Bronchial epithelial cell (primary cell): ENCODE data around the gene SLC36A2. TPM values are rescaled to one million over a fixed set of nuclear protein-coding genes. Genes with fewer than 3 reads are reported as not detected.
A peak's percentile ranks its signal among the peaks of the same experiment; 100 is the strongest.

Source experiments
- DNase-seq: peaks from one replicate; pipeline ENCODE4 v3.0.0-alpha.2; 2010; ENCODE audit warnings: low read depth
- FAIRE-seq: peaks from 2 replicates; lab custom pipeline; 2011; peaks lifted over from hg19 to GRCh38; lab: Jason Lieb, UNC
- H3K27me3 ChIP-seq: 2 replicates; pipeline ENCODE4 v1.5.1; 2011; ENCODE audit warnings: low read length; ENCODE audit not compliant: control insufficient read depth, insufficient read depth
- H3K36me3 ChIP-seq: 2 replicates; pipeline ENCODE4 v1.5.1; 2011; ENCODE audit warnings: low read length; ENCODE audit not compliant: control insufficient read depth, insufficient read depth
- H3K4me3 ChIP-seq: 2 replicates; pipeline ENCODE4 v1.5.1; 2011; ENCODE audit warnings: mild to moderate bottlenecking, low read depth, low read length, control low read depth
- total RNA-seq: library from RNA; depleted of rRNA; stranded (reverse); fragments of >200 nt; gene quantifications from 2 replicates; pipeline ENCODE4 v1.2.1, GENCODE V29; 2014
- TF ChIP-seq, protein P1 (sequence below): IDR thresholded peaks from 2 replicates; pipeline ENCODE4 v1.5.1; 2011; ENCODE audit warnings: mild to moderate bottlenecking, moderate library complexity, low read length, control low read depth, inconsistent platforms; ENCODE audit not compliant: insufficient read depth, severe bottlenecking

The SLC36A2 gene
- total RNA-seq = not detected in 2 replicates

DNA sequence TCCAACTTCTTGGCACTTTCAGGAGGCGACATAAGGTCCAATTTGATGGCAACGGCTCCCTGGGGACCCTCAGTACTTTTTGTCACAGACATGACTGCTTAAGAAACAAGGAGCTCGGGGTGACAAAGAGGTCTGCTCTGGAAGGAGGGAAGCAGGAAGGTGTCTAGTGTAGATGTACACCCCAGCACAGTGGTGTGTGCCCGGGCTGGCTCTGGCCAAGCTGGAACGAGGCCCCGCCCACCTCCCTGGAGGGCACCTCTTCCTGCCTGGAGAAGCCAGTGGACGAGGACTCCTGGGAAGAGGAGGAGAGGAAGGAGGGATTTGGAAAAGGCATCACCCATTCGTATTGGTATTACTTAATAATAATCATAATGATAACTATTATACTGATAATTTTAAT lies at the start of gene SLC36A2:
Gene SLC36A2 (minus strand): TSS at position 191 of the 400 bp plus-strand sequence. CDS start 99 bp downstream, at position 92.
- H3K4me3 ChIP-seq = no peak within 1 kb of the TSS
- H3K27me3 ChIP-seq = peaks cover 16% of the 10 kb centered on the region
- DNase-seq = no peak
- TF ChIP-seq, protein P1, sequence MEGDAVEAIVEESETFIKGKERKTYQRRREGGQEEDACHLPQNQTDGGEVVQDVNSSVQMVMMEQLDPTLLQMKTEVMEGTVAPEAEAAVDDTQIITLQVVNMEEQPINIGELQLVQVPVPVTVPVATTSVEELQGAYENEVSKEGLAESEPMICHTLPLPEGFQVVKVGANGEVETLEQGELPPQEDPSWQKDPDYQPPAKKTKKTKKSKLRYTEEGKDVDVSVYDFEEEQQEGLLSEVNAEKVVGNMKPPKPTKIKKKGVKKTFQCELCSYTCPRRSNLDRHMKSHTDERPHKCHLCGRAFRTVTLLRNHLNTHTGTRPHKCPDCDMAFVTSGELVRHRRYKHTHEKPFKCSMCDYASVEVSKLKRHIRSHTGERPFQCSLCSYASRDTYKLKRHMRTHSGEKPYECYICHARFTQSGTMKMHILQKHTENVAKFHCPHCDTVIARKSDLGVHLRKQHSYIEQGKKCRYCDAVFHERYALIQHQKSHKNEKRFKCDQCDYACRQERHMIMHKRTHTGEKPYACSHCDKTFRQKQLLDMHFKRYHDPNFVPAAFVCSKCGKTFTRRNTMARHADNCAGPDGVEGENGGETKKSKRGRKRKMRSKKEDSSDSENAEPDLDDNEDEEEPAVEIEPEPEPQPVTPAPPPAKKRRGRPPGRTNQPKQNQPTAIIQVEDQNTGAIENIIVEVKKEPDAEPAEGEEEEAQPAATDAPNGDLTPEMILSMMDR = no peak
- no peaks in the 10 kb centered on the region for H3K36me3 ChIP-seq
- FAIRE-seq = no peak

DNA sequence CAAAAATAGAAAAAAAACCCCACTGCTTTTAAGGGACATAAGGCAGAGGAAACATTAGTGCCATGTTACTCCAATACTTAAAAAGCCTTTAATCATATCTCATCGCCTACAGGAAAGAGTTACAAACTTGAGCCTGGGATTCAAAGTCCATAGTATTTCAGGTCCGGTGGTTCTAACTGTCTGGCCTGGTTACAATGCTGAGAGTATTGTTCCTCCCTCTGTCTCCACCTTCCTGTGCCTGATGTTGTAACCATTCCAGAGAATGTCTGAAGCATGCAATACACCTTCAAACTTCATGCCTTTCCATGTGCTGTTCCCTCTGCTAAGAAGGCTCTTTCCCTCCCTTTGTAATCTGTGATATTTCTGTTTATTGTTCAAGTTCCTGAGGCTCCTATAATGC lies 41.6 kb upstream of the SLC36A2 start:
- DNase-seq = no peak

DNA sequence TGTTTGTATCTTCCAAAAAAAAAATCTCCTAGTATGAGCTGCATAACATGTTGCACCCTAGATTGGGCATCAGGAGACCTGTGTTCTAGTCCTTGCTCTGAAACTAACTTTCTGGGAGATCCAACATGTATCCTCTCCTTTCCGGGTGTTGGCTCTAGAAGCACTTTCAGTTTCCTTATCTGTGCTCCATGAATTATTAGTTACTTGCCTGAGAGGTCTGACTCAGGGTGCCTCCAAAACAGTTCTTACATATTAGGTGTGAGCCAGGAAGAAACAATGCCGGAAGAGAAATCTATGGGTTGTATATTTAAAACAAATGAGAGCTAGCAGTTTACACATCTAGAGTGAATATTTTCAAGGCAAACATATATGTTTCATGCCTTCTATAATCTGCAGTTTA lies 36.7 kb upstream of the SLC36A2 start:
- Histone ChIP-seq H3K4me3 (no peak overlapping the region), H3K36me3 (no peaks in the 10 kb centered on the region), H3K27me3 (peaks cover 1% of the 10 kb centered on the region)
- DNase-seq = peak; percentile 39
- TF ChIP-seq, protein P1 = no peak
- FAIRE-seq = no peak

More for the DNA sequence above, 41.6 kb upstream of the SLC36A2 start:
- FAIRE-seq = no peak
- no peak overlapping the region for H3K4me3 ChIP-seq
- peaks cover 1% of the 10 kb centered on the region for H3K27me3 ChIP-seq
- TF ChIP-seq, protein P1 = no peak
- no peaks in the 10 kb centered on the region for H3K36me3 ChIP-seq

DNA sequence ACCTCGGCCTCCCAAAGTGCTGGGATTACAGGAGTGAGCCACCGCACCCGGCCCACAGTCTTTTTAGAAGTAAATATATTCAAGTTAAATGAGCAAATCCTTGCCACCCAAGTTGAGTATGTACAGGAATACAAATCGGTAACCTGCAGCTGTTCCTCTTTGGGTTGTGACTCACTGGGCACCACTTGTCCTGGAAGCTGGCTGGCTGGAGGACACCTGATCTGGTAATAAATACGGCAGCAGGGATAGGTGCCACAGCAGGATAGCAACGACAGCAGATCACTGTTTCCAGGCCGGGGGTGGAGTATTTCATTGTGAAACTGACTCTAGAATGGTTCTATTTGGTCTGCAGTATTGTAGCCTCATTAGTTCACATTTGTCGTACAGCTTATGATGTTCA lies 35.7 kb upstream of the SLC36A2 start:
- H3K27me3 ChIP-seq = peaks cover 1% of the 10 kb centered on the region
- H3K4me3 ChIP-seq = no peak overlapping the region
- TF ChIP-seq, protein P1 = no peak
- no peak for FAIRE-seq
- no peaks in the 10 kb centered on the region for H3K36me3 ChIP-seq
- DNase-seq = peak; percentile 38

DNA sequence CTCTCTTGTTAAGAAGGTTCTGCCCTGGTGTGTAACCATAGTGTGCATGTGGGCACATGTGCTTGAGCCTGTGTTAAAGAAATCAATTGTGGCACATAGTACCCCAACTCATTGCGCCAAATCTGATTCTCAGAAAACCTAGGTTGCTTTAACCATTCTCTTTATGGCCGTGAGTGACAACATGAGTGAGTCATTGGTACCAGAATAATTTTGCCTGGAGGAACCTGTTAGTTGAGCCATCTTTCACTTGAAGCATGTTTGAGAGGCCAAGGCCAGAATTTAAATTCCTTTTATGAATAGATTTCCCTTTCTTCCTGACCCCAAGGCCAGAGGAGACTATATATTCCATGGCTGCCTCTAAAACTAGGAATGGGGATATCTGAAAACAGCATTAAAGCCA lies 35.2 kb upstream of the SLC36A2 start:
- Histone ChIP-seq H3K4me3 (no peak overlapping the region), H3K27me3 (peaks cover 1% of the 10 kb centered on the region), H3K36me3 (no peaks in the 10 kb centered on the region)
- no peak for FAIRE-seq
- TF ChIP-seq, protein P1 = no peak
- peak; percentile 25 for DNase-seq

DNA sequence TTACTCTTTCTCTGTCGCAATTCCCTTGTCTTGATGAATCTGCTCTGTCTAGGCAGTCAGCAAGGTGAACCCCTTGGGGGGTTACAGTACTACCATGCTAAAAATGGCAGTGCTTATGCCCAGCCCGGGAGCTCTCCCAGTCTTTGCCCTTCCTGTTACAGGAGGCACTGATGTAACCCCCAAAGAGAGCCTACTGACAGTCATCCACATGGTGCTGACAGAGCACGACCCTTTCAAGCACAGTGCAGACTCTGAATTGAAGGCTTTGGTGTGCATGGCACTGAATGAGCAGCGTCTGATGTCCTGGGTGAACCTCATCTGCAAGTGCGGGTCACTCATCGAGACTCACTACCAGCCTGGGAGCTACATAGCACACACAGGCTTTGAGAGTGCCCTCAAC lies 34.5 kb upstream of the SLC36A2 start:
- FAIRE-seq (no peak), DNase-seq (no peak)
- Histone ChIP-seq H3K4me3 (no peak overlapping the region), H3K36me3 (no peaks in the 10 kb centered on the region), H3K27me3 (no peaks in the 10 kb centered on the region)
- TF ChIP-seq, protein P1 = no peak
